ACC112 (cell line): ENCODE results near the gene PHF2.

Source experiments
- H2AFZ ChIP-seq: fragments of 200-600 bp; sonication (generic); one replicate; pipeline ENCODE4 v1.6.0; 2017; ENCODE audit warnings: antibody characterized with exemption, low read length; ENCODE audit not compliant: unreplicated experiment
- H3K27ac ChIP-seq: fragments of 200-600 bp; sonication (generic); 2 replicates; pipeline ENCODE4 v1.5.1; 2014; ENCODE audit warnings: low read depth, mild to moderate bottlenecking, antibody characterized with exemption, low read length, moderate library complexity
- H3K27me3 ChIP-seq: fragments of 200-600 bp; sonication (generic); 2 replicates; pipeline ENCODE4 v1.6.1; 2014; ENCODE audit warnings: mild to moderate bottlenecking, antibody characterized with exemption, low read length, moderate library complexity, mixed read lengths; ENCODE audit not compliant: insufficient read depth
- H3K36me3 ChIP-seq: fragments of 200-600 bp; sonication (generic); 2 replicates; pipeline ENCODE4 v1.6.1; 2016; ENCODE audit warnings: mild to moderate bottlenecking, antibody characterized with exemption, low read length, moderate library complexity, mixed read lengths; ENCODE audit not compliant: insufficient read depth
- H3K4me1 ChIP-seq: fragments of 200-600 bp; sonication (generic); one replicate; pipeline ENCODE4 v1.6.1; 2016; ENCODE audit warnings: low read length, mixed read lengths; ENCODE audit not compliant: insufficient read depth, unreplicated experiment, control insufficient read depth
- H3K4me3 ChIP-seq: fragments of 200-600 bp; sonication (generic); 2 replicates; pipeline ENCODE4 v1.5.1; 2014; ENCODE audit warnings: mild to moderate bottlenecking, low read depth, low read length
- H3K79me2 ChIP-seq: fragments of 200-600 bp; sonication (generic); one replicate; pipeline ENCODE4 v1.6.0; 2016; ENCODE audit warnings: low read length; ENCODE audit not compliant: control insufficient read depth, unreplicated experiment, insufficient read depth

The PHF2 gene

DNA sequence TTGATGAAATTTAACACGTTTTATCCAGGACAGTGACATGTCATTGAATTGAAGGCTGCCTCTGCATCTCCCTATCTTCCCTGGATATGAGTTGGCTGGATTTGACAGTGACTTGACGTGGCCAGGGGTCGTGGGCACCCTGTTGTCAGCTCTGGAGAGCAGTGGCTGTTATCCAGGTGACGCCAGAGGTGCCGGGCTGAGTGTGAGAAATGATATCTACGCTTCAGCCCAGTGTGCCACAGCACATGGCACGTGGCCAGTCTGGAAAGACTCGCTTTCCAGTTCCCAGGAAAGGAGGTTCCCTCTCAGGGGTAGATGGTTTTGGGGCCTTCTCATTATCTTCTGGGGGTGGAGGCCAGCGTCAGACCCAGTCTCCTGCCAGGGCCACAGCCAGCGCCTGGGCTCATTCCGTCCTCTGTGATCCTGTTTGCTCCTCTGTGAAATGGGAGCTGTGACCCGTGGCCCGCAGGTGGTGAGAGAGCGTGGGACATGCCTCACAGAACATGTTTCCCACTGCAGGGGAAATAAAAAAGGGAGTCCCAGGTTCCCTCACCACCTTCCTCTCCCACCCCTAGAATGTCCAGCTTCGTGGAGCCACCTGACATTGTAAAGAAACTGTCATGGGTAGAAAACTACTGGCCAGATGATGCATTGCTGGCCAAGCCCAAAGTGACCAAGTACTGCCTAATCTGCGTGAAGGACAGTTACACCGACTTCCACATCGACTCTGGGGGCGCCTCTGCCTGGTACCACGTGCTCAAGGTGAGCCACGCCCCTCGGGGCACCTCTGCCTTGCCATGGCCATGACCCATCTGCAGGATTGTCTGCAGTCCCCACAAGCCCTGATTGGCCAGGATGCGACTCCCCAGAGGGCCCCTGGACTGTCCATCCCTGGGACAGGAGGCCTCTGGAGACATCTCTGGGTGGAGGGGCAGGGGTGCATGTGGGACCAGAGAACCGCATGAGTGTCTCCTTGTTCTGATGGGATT is 76.5 kb downstream of the PHF2 start:
- H3K36me3 ChIP-seq, result peaks cover 19% of the 10 kb centered on the region; the same call in 1 of the 2 replicates
- H3K27ac ChIP-seq, result no peak overlapping the region
- H3K4me1 ChIP-seq, result no peaks in the 10 kb centered on the region
- H3K79me2 ChIP-seq, result no peaks in the 10 kb centered on the region
- H3K4me3 ChIP-seq, result no peak overlapping the region
- H3K27me3 ChIP-seq, result no peaks in the 10 kb centered on the region
- H2AFZ ChIP-seq, result no peak overlapping the region

DNA sequence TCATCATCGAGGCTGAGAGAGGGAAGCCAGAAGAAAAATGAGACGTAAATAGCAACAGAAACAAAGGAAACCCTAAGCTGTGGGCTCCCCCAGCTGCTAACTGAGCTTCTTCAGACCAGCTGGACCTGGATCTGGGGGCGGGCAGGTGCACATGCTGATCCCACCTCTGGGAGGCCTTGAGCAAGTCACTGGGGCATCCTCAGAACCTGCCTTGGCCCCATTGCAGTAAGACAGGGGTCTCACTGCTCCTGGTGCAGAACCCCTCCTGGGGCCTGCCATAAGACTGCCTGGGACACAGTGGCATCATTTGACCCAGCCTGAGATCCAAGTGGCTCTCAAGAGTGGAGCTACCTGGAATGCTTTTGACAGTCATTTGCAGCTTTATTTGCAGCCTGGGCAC is 77.4 kb downstream of the PHF2 start:
- H3K36me3 ChIP-seq, result peaks cover 19% of the 10 kb centered on the region; the same call in 1 of the 2 replicates
- H3K27ac ChIP-seq, result no peak overlapping the region
- no peaks in the 10 kb centered on the region for H3K27me3 ChIP-seq
- H3K4me1 ChIP-seq, result no peaks in the 10 kb centered on the region
- H2AFZ ChIP-seq, result no peak overlapping the region
- H3K79me2 ChIP-seq, result no peaks in the 10 kb centered on the region
- no peak overlapping the region for H3K4me3 ChIP-seq

DNA sequence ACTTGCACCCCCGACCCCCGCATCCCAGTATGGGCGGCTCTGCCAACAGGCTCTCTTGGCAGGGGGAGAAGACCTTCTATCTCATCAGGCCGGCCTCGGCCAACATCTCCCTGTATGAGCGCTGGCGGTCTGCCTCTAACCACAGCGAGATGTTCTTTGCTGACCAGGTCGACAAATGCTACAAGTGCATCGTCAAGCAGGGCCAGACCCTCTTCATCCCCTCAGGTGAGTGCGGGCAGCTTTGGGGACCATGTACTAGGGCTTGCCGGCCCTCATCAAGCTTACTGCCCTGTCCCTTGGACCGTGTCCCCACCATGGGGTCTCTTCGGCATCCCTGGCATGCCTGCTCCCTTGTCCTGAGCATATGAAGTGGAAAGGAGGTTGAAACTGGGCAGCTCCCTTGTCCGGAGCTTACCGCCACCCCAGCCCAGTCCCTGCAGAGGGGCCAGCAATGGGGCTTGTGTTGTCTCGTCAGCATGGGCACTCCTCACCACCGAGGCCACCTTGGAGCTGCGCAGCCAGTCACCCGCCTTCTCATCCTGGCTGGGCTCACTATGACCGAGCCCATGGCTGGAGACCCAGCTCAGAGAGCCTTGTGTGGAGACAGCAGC is 78.1 kb downstream of the PHF2 start:
- Histone ChIP-seq H3K79me2 (no peaks in the 10 kb centered on the region), H3K27ac (no peak overlapping the region), H2AFZ (no peak overlapping the region), H3K36me3 (peaks cover 17% of the 10 kb centered on the region; the same call in 1 of the 2 replicates), H3K4me3 (no peak overlapping the region), H3K4me1 (no peaks in the 10 kb centered on the region), H3K27me3 (no peaks in the 10 kb centered on the region)

DNA sequence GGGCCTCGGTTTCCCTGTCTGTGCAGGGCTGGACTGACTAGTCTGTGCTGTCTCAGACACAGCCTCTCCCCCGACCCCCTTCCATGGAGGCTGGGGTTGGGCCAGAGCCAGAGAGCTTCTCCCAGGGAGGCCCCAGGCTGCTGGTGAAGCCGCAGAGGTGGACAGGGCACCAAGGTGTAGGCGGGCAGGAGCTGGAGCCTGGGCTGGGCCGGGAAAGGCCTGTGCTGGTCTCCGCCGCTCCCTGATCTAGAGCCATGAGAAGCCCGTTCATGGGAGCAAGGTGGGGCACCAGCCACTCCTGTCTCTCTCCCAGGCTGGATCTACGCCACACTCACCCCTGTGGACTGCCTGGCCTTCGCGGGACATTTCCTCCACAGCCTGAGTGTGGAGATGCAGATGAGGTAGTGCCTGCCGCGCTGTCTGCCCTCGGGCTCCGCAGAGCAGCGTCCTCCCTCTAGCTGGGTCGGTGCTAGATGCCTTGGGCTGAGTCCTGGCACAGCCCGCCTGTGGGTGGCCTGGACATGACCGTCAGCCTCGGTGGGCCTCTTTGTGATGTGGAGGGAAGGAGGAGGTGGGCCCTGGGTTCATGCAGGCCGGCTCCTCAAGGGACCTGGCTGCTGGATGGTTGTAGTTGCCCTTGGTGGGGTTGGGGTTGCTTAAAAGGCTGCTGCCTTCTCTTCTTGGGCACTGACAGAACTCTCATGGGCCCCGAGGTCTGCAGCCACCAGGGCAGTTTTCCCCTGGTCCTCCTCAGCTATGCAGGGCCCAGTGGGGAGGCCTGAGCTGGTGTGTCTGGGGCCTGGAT is 79.4 kb downstream of the PHF2 start:
- H3K79me2 ChIP-seq, result no peaks in the 10 kb centered on the region
- H3K36me3 ChIP-seq, result peaks cover 7% of the 10 kb centered on the region; the same call in 1 of the 2 replicates
- no peaks in the 10 kb centered on the region for H3K27me3 ChIP-seq
- H3K4me1 ChIP-seq, result no peaks in the 10 kb centered on the region
- H3K27ac ChIP-seq, result no peak overlapping the region
- H2AFZ ChIP-seq, result no peak overlapping the region
- no peak overlapping the region for H3K4me3 ChIP-seq

DNA sequence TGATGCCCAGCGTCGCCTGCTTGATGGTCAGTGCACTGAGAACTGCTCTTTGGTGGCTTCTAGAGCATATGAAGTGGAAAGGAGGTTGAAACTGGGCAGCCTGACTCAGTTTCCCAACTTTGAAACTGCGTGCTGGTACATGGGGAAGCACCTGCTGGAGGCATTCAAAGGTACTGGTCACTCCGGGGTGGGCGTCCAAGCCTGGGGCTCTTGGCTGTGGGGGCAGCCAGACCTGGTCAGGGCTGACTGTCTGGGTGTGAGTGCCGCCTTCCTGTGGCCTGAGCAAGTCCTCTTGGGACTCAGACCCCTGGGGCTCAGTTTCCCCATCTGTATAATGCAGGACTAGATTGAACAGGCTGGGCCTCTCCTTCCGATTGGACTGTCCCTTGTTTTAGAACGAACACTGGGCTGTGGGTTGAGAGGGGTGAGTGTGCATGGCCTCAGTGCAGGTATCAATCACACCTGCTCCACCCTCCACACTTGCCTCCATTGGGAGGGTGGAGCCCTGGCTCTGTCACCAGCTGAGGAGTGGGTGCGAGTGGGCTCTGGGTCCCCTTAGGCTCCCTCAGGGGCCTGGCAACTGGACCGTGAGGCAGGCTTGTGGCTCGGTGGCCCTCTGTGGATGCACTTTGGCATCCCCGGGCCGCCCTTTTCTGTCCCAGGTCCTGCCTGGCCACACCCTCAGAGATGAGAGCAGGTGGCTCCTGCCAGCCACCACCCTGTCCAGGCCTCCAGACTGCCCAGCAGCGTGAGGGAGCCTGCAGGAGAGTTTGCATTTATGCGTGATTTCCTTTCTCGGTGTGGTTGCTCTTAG is 80.2 kb downstream of the PHF2 start:
- peaks cover 4% of the 10 kb centered on the region; the same call in 1 of the 2 replicates for H3K36me3 ChIP-seq
- no peak overlapping the region for H3K27ac ChIP-seq
- no peaks in the 10 kb centered on the region for H3K4me1 ChIP-seq
- no peak overlapping the region for H3K4me3 ChIP-seq
- H2AFZ ChIP-seq, result no peak overlapping the region
- H3K79me2 ChIP-seq, result no peaks in the 10 kb centered on the region
- no peaks in the 10 kb centered on the region for H3K27me3 ChIP-seq

DNA sequence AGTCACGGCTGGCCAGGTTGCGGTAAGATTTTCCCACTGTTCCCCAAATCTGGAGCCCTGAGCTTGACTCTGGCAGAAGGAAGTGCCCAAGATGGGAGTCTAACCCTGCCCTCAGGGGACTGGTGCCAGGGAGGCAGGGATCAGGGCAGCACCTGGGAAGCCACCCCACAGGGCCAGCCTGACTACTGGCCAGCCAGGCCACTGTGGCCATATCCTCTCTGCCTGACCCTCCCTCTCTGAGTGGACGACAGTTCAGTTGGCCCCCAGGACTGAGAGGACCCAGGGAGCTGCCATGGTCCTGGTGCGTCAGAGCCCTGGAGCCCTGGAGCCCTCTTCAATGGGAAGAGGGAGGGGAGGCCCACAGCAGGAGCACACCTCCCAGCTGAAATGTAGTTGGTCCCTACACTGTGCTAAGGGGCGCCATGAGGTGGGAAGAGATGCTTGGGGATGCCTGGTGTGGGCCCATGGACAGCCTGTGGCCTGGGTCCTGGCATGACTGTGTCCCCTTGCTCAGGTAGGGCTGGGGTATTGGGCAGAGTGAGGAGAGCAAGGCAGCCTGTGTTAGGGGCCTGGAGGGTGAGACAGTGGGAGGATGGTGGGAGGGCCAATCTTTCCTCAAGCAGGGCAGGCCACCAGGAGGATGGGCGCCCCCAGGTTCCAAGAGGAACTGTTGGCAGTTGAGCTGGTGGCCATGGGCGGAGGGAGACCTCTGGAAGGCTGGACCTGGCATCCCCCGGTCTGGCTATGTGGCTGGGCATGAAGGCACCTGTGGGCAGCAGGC is 81.1 kb downstream of the PHF2 start:
- no peak overlapping the region for H3K27ac ChIP-seq
- no peak overlapping the region for H3K4me3 ChIP-seq
- no peak overlapping the region for H2AFZ ChIP-seq
- H3K4me1 ChIP-seq, result no peaks in the 10 kb centered on the region
- H3K27me3 ChIP-seq, result no peaks in the 10 kb centered on the region
- H3K79me2 ChIP-seq, result no peaks in the 10 kb centered on the region
- H3K36me3 ChIP-seq, result peaks cover 4% of the 10 kb centered on the region; the same call in 1 of the 2 replicates

DNA sequence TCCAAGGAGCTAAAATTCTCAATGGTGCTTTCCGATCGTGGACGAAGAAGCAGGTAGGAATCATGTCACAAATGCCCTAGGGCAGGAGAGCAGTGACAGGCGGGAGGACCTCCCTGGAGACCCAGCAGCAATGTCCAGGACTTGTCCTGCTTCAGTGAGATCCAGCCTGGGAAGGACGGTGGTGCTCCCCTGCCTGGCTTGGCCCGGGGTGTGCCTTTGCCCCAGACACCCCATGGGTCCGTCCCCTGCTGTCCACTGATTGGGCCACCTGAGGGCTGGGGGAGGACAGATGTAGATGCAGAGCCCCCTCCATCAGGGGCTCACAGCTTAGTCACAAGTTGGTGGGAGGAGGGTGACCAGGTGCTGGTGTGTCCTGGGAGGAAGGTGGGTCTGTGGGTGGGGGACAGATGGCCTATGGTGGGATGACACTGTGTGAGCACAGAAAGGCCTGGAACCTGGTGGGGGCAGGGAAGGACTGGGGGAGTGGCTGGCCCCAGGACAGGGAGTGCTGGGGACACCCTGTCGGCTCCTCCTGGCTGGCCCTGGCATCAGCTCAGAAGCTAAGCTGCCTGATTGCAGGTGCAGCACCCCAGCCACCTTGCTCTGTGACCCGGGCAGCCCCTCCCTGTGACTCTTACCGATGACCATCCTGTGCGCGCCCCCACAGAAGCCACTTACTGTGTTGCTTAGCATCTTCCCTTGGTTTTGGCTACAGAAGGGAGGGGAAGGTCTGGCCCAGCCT is 82.0 kb downstream of the PHF2 start:
- H3K4me3 ChIP-seq, result no peak overlapping the region
- H3K36me3 ChIP-seq, result peaks cover 4% of the 10 kb centered on the region; the same call in 1 of the 2 replicates
- no peaks in the 10 kb centered on the region for H3K4me1 ChIP-seq
- no peak overlapping the region for H2AFZ ChIP-seq
- no peaks in the 10 kb centered on the region for H3K27me3 ChIP-seq
- H3K27ac ChIP-seq, result no peak overlapping the region
- no peaks in the 10 kb centered on the region for H3K79me2 ChIP-seq

DNA sequence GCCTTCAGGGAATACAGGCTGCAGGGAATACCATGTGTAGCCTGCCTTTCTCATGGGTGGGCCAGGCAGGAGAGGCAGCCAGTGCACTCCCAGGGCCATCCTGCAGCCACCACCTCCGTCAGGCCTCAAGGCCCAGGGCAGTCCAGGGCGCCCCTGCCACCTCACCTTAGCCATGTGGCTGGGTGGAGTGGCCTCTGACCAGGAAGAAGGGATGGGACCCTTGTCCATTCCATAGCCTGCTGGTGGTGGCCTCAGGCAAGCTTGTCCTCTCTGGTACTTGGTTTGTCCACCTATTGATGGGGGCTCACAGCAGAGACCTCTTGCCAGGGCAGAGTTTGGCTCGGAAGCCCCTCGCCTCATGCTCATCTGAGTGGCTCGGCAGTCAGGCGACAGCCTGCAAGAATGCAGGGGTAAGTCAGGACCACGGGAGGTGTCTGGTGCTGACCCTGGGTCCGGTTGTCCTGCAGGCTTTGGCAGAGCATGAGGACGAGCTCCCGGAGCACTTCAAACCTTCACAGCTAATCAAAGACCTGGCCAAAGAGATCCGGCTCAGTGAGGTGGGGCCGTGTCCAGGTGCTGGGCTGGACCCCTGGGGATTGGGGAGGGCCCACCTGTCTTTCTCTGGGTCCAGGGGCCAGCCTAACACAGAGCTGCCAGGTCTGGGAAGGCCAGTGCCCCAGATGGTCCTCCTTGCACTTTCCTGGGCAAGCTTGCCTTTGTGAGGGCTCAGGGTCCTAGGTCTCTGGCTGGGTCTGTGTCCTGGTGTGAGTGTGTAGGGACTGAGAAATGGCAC is 82.9 kb downstream of the PHF2 start:
- Histone ChIP-seq H3K27me3 (no peaks in the 10 kb centered on the region), H3K4me1 (no peaks in the 10 kb centered on the region), H3K79me2 (no peaks in the 10 kb centered on the region), H3K4me3 (no peak overlapping the region), H3K27ac (no peak overlapping the region), H2AFZ (no peak overlapping the region), H3K36me3 (peaks cover 4% of the 10 kb centered on the region; the same call in 1 of the 2 replicates)
